HG03196 (cell line): ENCODE data around the gene TMTC2.
A peak's percentile ranks its signal among the peaks of the same experiment; 100 is the strongest.

Source experiments
- ATAC-seq: cut with Tn5 transposase; IDR thresholded peaks from one replicate; pipeline ENCODE4 v1.9.1; 2021; ENCODE audit not compliant: unreplicated experiment

The TMTC2 gene

DNA sequence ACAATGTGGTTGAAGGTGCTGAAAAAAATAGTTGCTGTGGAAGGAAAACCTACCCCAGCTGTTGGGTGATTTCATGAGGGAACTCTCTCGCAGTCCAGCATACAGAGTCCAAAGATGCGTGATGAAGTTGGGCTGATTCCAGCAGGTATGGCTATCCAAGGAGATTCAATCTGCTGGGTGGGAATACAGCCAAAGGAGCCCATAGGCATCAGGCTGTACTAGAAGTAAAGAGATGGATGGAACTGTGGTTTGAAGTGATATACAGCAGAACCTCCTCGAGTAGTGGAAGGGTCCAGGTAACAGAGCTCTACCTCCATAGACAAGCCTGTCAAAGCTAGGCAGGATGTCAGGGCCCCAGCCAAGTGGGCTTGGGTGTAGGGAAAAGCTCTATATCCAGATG lies 11.5 kb upstream of the TMTC2 start:
- no peak for ATAC-seq

DNA sequence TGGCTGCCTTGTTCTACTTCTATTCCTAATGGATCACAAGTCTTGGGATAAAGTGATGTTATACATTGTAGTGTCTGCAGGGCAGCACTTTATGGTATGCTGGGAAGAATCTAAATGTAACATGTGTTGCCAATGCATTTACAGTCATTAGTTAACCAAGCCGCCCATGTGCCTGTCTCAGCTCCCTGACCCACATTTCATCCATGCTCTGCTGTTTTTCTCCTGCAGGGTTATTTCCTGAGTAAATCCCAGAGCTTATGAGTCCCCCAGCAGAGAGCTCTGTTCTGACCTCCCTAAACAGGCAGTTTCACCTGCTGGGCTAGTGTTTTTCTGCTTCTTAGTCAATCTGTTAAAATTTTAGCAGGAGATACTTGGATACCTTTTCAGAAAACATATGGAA lies 4.4 kb upstream of the TMTC2 start:
- ATAC-seq, result no peak

- ATAC-seq, result no peak
Observed at GRCh38 chr12:82682851-82683261, 3.9 kb upstream of the TMTC2 start.

- ATAC-seq, result peak; percentile 68
Observed at GRCh38 chr12:82685790-82686167, 927 bp upstream of the TMTC2 start.

DNA sequence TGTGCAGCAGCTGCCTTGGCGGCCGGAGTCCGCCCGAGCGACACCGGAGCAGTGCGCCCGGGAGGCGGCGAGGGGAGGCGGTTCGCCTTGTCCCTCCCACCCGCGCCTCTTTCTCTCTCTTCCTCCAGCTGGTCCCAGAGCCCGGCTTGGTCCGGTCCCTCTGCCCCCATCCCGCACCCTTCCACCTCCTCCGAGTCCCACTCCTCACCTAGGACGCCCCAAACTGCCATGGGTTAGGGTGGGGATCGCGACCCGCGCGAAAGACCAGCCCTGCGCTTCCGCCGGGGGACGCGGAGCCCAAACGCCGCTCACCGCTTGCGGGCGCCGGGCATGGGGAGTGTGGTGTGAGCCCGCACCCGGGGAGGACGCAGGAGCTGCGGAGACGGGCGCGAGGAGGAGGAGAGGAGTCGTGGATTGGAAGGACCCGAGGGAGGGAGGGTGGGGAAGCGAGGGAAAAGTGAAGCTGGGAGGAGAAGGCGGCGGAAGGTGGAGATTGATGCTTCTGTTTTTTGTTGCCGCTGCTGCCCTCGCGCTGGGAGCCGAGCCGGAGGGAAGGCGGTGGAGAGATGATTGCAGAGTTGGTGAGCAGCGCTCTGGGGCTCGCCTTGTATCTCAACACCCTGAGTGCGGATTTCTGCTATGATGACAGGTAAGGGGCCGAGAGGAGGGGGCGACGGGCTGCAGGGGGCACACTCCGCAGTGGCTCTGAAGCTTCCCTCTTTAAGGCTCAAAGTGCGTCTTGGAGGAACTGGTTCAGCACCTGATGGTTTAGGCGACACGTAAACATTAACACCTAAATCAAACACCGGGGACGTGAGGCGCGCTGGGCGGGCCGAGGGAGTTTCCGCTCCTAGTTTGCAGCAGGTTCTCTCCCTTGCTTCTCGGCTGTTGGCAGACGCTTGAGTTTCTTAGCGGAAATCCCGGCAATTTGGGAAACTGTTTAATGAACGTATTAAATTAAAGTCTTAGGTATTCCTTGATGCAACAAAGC lies 610 bp downstream of the TMTC2 start:
- ATAC-seq, result peak; percentile 34

- no peak for ATAC-seq
Observed at GRCh38 chr12:82688035-82688501, 1.4 kb downstream of the TMTC2 start.

DNA sequence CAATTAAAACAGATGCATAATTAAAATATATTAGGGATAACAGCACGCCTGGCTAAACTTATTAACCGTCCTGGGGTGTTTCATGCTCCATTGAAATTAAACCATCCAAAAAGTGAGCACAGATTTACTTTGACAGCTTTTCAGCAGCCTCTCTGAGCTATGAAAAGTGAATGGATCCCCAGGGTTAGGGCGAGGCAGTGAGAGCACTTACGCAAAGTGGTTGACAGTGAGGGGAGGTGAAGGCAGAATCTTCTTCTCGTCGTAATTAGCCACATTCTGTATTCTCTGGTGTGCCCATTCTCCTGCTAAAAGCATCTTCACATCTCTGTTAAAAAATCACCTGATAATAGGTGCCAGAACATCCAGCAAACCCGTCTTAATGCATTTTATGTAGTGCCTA lies 1.9 kb downstream of the TMTC2 start:
- ATAC-seq, result no peak

DNA sequence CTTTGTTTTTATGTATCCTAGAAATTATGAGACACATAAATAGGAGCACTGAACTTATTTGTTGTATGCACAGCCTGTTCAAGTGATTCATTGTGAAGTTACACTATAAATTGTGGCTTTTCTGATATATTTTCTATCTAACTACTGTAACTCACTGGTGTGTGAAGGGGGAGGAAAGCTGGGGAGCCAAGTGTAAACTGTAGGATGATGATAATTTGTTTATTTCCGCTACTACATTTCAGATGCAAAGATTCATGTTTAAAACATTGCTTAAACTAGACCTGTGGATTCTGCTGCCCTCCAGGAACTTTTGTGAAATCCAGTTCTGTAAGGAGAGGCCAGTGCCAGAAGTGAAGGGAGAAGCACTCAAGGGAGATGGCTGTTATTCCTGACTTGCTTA lies 3.3 kb downstream of the TMTC2 start:
- no peak for ATAC-seq

DNA sequence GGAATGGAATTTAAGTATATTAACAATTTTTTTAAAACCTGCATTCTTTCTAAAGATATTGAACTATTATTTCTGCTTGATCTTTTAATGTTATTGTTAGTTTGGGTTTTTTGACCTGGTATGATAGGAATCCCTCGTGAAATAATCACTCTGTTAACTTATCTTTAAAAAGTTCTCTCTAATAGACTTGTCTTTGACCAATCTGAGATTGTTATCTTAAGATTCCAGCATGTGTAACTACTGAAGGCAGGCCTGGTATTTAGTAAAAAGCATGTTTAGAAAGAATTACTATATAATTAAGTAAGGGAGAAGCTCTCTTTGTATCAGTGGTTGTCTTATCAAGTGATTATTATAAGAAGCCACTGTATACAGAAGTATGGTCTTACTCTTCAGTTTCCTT lies 4.8 kb downstream of the TMTC2 start:
- no peak for ATAC-seq

GRCh38 chr12:82694276-82694675 lies 7.6 kb downstream of the TMTC2 start:
- ATAC-seq, result no peak

DNA sequence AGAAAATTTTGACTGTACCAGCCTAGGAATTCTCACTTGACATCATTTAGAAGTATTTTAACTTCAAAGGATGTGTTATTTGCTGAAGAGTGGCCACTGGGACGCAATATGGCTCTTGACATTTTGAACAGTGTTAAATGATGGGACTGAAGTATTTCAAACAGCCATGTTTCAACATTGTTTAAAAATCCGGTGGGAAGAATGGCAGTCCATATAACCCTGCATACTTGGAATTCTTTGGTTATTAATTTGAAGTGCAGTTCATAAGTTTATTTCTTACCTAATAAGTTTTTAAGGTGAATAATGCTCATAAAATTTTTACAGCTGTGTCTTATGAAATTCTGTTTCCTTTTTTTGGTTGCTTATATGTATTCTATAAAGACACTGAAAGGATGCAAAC lies 8.3 kb downstream of the TMTC2 start:
- no peak for ATAC-seq

- ATAC-seq, result no peak
Observed at GRCh38 chr12:82695531-82695930, 8.8 kb downstream of the TMTC2 start.

DNA sequence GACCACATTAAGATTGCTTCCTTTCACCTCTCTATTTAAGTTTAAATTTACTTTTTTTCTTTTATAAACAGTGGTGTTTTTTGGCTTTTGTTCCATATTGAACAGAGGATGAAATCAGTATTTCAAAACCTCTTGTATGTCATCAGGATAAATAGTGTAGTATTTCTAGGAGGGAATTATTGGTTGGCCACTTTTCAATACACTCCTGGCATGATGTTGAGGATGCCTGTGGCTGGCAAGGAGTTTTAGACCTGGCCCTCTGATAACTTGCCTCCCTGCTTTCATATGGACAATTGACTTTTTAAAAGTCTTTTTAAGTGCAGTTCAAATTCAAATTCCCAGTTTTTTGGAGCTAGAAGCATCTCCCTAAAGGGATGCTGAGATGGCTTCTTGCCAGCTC lies 9.8 kb downstream of the TMTC2 start:
- ATAC-seq, result no peak

- no peak for ATAC-seq
Observed at GRCh38 chr12:82698708-82699564, 12.2 kb downstream of the TMTC2 start.

DNA sequence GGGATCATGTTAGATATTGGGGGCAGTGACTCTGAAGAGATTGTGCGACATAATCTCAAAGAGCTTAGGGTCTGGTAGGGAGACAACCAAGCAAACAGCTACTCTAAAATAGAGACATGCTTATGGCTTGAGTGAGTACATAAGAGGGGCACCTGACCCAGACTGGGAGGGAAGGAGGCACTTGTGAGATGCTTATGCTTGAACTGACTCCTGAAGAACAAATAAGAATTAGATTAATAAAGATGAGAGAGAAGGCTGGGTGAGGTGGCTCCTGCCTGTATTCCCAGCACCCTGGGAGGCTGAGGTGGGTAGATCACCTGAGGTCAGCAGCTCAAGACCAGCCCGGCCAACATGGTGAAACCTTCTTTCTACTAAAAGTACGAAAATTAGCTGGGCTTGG lies 19.1 kb downstream of the TMTC2 start:
- ATAC-seq, result no peak

GRCh38 chr12:82708061-82708879 lies 21.6 kb downstream of the TMTC2 start:
- ATAC-seq, result no peak

DNA sequence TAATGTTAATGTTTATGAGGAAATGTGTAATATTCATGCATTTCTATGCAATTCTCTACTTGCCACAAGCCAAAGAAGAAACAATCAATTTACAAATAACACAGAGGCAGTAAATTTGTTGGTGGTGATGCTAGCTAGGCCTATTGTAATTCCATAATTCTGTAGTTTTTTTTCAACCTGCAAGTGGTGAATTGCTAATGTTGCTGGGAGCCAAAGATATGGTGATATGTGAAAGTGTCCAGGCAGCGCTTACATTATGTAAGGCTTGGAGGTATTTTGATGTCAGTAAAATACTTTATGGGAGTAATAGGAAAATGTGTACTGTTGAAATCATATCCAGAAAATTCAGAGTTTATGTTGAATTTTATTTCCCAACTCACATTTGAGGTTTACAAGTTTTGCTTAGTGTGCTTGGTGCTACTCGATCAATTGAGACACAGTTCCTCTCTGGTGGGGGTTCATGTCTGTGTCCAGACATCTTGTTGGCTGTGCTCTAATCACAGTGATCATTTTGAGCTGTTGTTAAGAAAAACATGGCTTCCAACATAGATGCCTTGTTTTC lies 23.2 kb downstream of the TMTC2 start:
- ATAC-seq, result no peak

GRCh38 chr12:82710741-82711140 lies 24.0 kb downstream of the TMTC2 start:
- no peak for ATAC-seq

DNA sequence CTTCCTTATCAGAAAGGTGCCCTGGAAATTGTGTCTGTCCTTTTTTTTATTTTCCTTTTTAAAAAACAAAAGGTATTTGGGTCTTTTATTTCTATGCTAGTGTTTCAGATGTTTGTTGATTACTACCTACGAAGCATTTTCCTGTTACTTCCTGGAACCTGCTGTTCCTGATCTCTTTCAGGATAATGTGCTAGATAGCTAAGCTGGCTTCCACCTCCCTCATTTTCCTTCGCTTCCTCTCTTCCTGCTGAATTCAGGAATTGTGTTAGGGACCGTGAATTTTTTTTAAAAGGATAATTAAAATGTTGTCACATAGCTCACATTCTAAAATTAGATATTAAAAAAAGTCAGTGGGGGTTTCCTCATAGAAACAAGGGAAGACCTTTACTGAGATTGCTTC lies 27.7 kb downstream of the TMTC2 start:
- no peak for ATAC-seq

DNA sequence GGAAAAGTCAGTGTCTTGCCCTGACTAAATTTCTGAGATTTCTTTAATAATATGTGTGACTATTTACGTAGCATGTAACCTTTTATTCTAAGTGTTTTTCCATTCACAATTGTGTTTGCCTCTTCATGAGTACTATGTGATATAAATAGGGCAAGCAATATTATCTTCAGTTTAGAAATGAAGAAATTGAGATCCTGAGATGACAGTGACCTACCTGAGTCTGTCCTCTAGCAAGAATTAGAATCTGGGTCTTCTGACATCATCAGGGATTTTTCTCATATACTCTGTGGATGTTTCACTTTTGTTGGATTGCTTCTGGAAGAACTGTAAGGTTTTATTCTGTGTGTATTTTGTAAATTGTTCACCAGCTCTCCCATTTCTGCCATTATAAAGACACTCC lies 35.0 kb downstream of the TMTC2 start:
- no peak for ATAC-seq

- ATAC-seq, result no peak
Observed at GRCh38 chr12:82723093-82723492, 36.4 kb downstream of the TMTC2 start.
